Neural cell (in vitro differentiated cells): ENCODE data around the gene NEDD4L. TPM values are rescaled to one million over a fixed set of nuclear protein-coding genes. Genes with fewer than 3 reads are reported as not detected.

ENCODE experiments used
- H2AFZ ChIP-seq: fragments of 200-600, 300-800 bp; sonication (generic), shearing (Covaris generic); 2 replicates; pipeline ENCODE4 v1.6.0; 2014; ENCODE audit warnings: low read depth, mild to moderate bottlenecking, antibody characterized with exemption, low read length, moderate library complexity
- H3F3A ChIP-seq: fragments of 200-600 bp; shearing (Covaris generic); 2 replicates; pipeline ENCODE4 v1.6.1; 2016; ENCODE audit warnings: mild to moderate bottlenecking, moderate library complexity, mixed read lengths, antibody characterized with exemption, low read length; ENCODE audit not compliant: insufficient read depth, poor library complexity, severe bottlenecking
- H3K27ac ChIP-seq: fragments of 200-600, 300-800 bp; sonication (generic), shearing (Covaris generic); 2 replicates; pipeline ENCODE4 v1.5.1; 2014; ENCODE audit warnings: mild to moderate bottlenecking, low read length, moderate library complexity
- H3K27me3 ChIP-seq: fragments of 300-800, 200-600 bp; sonication (generic), shearing (Covaris generic); 2 replicates; pipeline ENCODE4 v1.6.0; 2014; ENCODE audit warnings: mild to moderate bottlenecking, low read depth, low read length, moderate library complexity; ENCODE audit not compliant: insufficient read depth
- H3K36me3 ChIP-seq: fragments of 300-800, 200-600 bp; sonication (generic), shearing (Covaris generic); 2 replicates; pipeline ENCODE4 v1.5.1; 2014; ENCODE audit warnings: mild to moderate bottlenecking, antibody characterized with exemption, low read length, moderate library complexity; ENCODE audit not compliant: insufficient read depth
- H3K4me2 ChIP-seq: fragments of 300-800, 200-600 bp; sonication (generic), shearing (Covaris generic); 2 replicates; pipeline ENCODE4 v1.6.0; 2014; ENCODE audit warnings: mild to moderate bottlenecking, low read length
- H3K4me3 ChIP-seq: fragments of 300-800, 200-600 bp; sonication (generic), shearing (Covaris generic); 2 replicates; pipeline ENCODE4 v1.5.1; 2014; ENCODE audit warnings: mild to moderate bottlenecking, low read length, moderate library complexity
- H3K79me2 ChIP-seq: fragments of 200-600 bp; shearing (Covaris generic); replicated peaks from 2 replicates; pipeline ENCODE4 v1.6.0; 2014; ENCODE audit warnings: mild to moderate bottlenecking, low read length, moderate library complexity; ENCODE audit not compliant: insufficient read depth
- H3K9ac ChIP-seq: fragments of 300-800, 200-600 bp; sonication (generic), shearing (Covaris generic); 2 replicates; pipeline ENCODE4 v1.6.1; 2016; ENCODE audit warnings: mild to moderate bottlenecking, low read length, mixed read lengths
- H3K9me2 ChIP-seq: fragments of 200-600 bp; shearing (Covaris generic); 2 replicates; pipeline ENCODE4 v1.6.1; 2016; ENCODE audit warnings: mild to moderate bottlenecking, low read length, mixed read lengths; ENCODE audit not compliant: insufficient read depth
- H3K9me3 ChIP-seq: fragments of 200-600, 300-800 bp; sonication (generic), shearing (Covaris generic); 2 replicates; pipeline ENCODE4 v1.6.1; 2016; ENCODE audit warnings: mild to moderate bottlenecking, mixed run types, low read length, moderate library complexity, mixed read lengths
- H4K20me1 ChIP-seq: fragments of 200-600 bp; shearing (Covaris generic); 2 replicates; pipeline ENCODE4 v1.6.1; 2016; ENCODE audit warnings: mild to moderate bottlenecking, mixed run types; ENCODE audit not compliant: insufficient read depth
- EP300 ChIP-seq: fragments of 450-650 bp; conservative IDR thresholded peaks from 2 replicates; pipeline ENCODE4 v1.6.1; 2014; ENCODE audit warnings: antibody characterized with exemption, mild to moderate bottlenecking, moderate library complexity; ENCODE audit not compliant: poor library complexity, severe bottlenecking
- MXI1 ChIP-seq: fragments of 450-650 bp; conservative IDR thresholded peaks from 2 replicates; pipeline ENCODE4 v1.6.1; 2014; ENCODE audit warnings: antibody characterized with exemption, mild to moderate bottlenecking; ENCODE audit not compliant: poor library complexity, severe bottlenecking
- POLR2AphosphoS5 ChIP-seq: IDR thresholded peaks from 2 replicates; pipeline ENCODE4 v1.6.1; 2012
- RAD21 ChIP-seq: fragments of 450-650 bp; conservative IDR thresholded peaks from 2 replicates; pipeline ENCODE4 v1.6.1; 2014; ENCODE audit warnings: antibody characterized with exemption, mild to moderate bottlenecking, moderate library complexity
- REST ChIP-seq: IDR thresholded peaks from 2 replicates; pipeline ENCODE4 v1.6.1; 2012; ENCODE audit warnings: borderline replicate concordance
- SMC3 ChIP-seq: fragments of 450-650 bp; conservative IDR thresholded peaks from 2 replicates; pipeline ENCODE4 v1.6.1; 2014; ENCODE audit warnings: antibody characterized with exemption, mild to moderate bottlenecking, moderate library complexity; ENCODE audit not compliant: poor library complexity
- TAF1 ChIP-seq: IDR thresholded peaks from 2 replicates; pipeline ENCODE4 v1.6.1; 2012; ENCODE audit warnings: low read depth
- polyA plus RNA-seq: library from polyadenylated mRNA; depleted of rRNA; stranded (reverse); fragments of >200 nt; gene quantifications from 2 replicates; pipeline ENCODE4 v1.2.3, GENCODE V29; 2014
- TF ChIP-seq, protein P1 (sequence below): fragments of 450-650 bp; IDR thresholded peaks from 2 replicates; pipeline ENCODE4 v1.5.1; 2014; ENCODE audit warnings: antibody characterized with exemption, mild to moderate bottlenecking, moderate library complexity; ENCODE audit not compliant: poor library complexity, severe bottlenecking

The NEDD4L gene
- polyA plus RNA-seq, 1 donor from 2014 or later = 97.9 TPM

- TF ChIP-seq POLR2AphosphoS5 (no peak), MXI1 (no peak), TAF1 (no peak)
Measured at GRCh38 chr18:58271770-58272169, 227.7 kb downstream of the NEDD4L start (continued).

DNA sequence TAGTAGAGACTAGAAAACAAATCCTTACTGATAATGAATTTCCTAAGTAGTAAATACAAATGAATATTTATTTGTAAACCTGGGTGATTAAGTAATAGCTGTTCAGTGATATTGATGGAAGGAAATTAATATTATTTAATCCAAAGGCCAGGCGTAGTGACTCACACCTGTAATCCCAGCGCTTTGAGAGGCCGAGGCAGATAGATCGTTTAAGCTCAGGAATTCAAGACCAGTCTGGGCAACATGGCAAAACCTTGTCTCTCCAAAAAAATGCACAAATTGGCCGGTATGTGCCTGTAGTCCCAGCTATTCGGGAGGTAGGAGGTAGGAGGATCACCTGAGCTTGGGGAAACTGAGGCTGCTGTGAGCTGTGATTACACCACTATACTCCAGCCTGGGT is 228.2 kb downstream of the NEDD4L start:
- peaks cover 23% of the 10 kb centered on the region for H3K79me2 ChIP-seq
- no peaks in the 10 kb centered on the region for H3F3A ChIP-seq
- no peaks in the 10 kb centered on the region for H4K20me1 ChIP-seq
- H3K4me2 ChIP-seq = no peak overlapping the region
- no peaks in the 10 kb centered on the region for H3K36me3 ChIP-seq
- H3K9ac ChIP-seq = no peak overlapping the region
- H2AFZ ChIP-seq = no peak overlapping the region
- H3K27me3 ChIP-seq = no peaks in the 10 kb centered on the region
- no peak overlapping the region for H3K27ac ChIP-seq
- no peaks in the 10 kb centered on the region for H3K9me2 ChIP-seq
- H3K4me3 ChIP-seq = no peak overlapping the region
- no peaks in the 10 kb centered on the region for H3K9me3 ChIP-seq
- TF ChIP-seq MXI1 = no peak
- no peak for TF ChIP-seq REST
- TF ChIP-seq, protein P1, sequence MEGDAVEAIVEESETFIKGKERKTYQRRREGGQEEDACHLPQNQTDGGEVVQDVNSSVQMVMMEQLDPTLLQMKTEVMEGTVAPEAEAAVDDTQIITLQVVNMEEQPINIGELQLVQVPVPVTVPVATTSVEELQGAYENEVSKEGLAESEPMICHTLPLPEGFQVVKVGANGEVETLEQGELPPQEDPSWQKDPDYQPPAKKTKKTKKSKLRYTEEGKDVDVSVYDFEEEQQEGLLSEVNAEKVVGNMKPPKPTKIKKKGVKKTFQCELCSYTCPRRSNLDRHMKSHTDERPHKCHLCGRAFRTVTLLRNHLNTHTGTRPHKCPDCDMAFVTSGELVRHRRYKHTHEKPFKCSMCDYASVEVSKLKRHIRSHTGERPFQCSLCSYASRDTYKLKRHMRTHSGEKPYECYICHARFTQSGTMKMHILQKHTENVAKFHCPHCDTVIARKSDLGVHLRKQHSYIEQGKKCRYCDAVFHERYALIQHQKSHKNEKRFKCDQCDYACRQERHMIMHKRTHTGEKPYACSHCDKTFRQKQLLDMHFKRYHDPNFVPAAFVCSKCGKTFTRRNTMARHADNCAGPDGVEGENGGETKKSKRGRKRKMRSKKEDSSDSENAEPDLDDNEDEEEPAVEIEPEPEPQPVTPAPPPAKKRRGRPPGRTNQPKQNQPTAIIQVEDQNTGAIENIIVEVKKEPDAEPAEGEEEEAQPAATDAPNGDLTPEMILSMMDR = no peak
- no peak for TF ChIP-seq RAD21

DNA sequence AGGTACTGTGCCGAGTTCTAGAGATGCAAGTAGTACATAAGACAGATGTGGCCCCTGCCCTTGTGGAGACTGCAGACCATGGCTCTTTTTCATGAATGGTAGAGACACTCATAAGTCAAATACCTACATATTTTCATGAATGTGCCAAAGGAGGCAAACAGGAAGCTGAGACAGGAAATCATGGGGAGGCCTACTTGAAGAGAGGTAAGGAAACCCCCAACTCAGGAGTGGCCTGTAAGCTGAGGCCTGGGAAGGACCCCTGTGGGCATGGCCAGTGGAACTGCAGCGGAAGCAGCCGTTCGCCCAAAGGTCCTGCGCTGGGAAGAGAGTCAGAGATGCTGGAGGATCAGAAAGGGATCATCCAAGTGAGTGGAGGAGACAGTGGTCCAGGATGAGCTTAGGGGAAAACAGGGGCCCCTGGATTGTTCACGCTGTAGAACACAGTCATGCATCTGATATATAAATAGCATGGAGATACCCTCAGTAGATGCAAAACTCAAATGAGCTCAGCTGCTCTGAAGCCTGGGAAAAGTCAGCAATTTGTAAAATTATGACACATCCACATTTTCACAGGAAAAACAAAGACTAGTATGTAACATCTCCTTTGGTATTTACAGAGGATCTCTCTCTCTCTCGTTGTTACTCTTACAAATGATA is 228.9 kb downstream of the NEDD4L start:
- Histone ChIP-seq H4K20me1 (no peaks in the 10 kb centered on the region), H3K79me2 (peaks cover 23% of the 10 kb centered on the region), H3K4me2 (no peak overlapping the region)

DNA sequence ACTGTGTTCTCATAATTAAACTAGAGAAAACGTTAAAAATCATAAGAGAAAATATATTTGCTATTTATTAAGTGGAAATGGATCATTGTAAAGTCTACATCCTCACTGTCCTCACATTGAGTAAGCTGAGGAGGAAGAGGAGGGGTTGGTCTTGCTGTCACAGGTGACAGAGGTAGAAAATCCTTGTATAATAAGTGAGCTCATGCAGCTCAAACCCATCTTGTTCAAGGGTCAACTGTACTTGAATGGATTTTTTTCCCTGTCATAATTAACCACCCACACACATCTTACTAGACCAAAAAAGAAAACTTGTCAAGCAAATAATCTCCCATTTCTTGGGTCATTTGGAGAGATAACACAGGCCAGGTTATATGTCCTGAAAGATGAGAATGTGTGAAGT is 231.2 kb downstream of the NEDD4L start:
- Histone ChIP-seq H3F3A (no peaks in the 10 kb centered on the region), H2AFZ (no peak overlapping the region), H3K4me2 (no peak overlapping the region), H4K20me1 (no peaks in the 10 kb centered on the region), H3K27me3 (no peaks in the 10 kb centered on the region), H3K79me2 (peaks cover 24% of the 10 kb centered on the region), H3K9ac (no peak overlapping the region), H3K36me3 (no peaks in the 10 kb centered on the region), H3K9me3 (no peaks in the 10 kb centered on the region), H3K9me2 (no peaks in the 10 kb centered on the region), H3K4me3 (no peak overlapping the region), H3K27ac (no peak overlapping the region)
- TF ChIP-seq, protein P1 = no peak
- TF ChIP-seq EP300 (no peak), TAF1 (no peak), REST (no peak), RAD21 (no peak), POLR2AphosphoS5 (no peak), SMC3 (no peak)

More for the DNA sequence above, 228.9 kb downstream of the NEDD4L start:
- H3K9me2 ChIP-seq = no peaks in the 10 kb centered on the region
- TF ChIP-seq SMC3 = no peak
- no peak overlapping the region for H3K4me3 ChIP-seq
- H3F3A ChIP-seq = no peaks in the 10 kb centered on the region
- no peak overlapping the region for H3K27ac ChIP-seq
- H3K27me3 ChIP-seq = no peaks in the 10 kb centered on the region
- no peaks in the 10 kb centered on the region for H3K9me3 ChIP-seq
- H2AFZ ChIP-seq = no peak overlapping the region
- no peak overlapping the region for H3K9ac ChIP-seq
- no peaks in the 10 kb centered on the region for H3K36me3 ChIP-seq
